HepG2 (cell line): ENCODE data around the gene ASB16. TPM values are rescaled to one million over a fixed set of nuclear protein-coding genes. Genes with fewer than 3 reads are reported as not detected.

ENCODE experiments used
- ATAC-seq: fragments of 200-7000 bp; cut with Tn5 transposase; 3 replicates; pipeline ENCODE4 v1.9.1; 2020; ENCODE audit warnings: mild to moderate bottlenecking, moderate library complexity
- BruUV-seq: library from RNA; stranded (reverse); fragments of 400-500 nt; replicated peaks from 2 replicates; lab custom pipeline; 2021; lab: Mats Ljungman, UMichigan
- CTCF ChIA-PET: fragments of 300-600 bp; formaldehyde crosslinking; extraction: SDS; loops from one replicate; lab custom pipeline; 2021; ENCODE audit warnings: low total read pairs, inconsistent platforms, low intra/inter-chr PET ratio; lab: Yijun Ruan, JAX
- POLR2A ChIA-PET: fragments of 350-600 bp; sonication (Branson Sonifier 250); formaldehyde crosslinking; loops from one replicate; lab custom pipeline; 2020; ENCODE audit warnings: antibody characterized with exemption, inconsistent platforms; lab: Yijun Ruan, JAX
- DNase-seq: peaks from one replicate; pipeline ENCODE4 v3.0.0-alpha.2; 2015; ENCODE audit warnings: low spot score
- FAIRE-seq: peaks from 3 replicates; lab custom pipeline; 2011; peaks lifted over from hg19 to GRCh38; lab: Jason Lieb, UNC
- H2AFZ ChIP-seq: one replicate; pipeline ENCODE4 v1.6.1; 2011; ENCODE audit warnings: low read length, inconsistent platforms
- H3K27ac ChIP-seq: fragments of 300-600 bp; 3 replicates; pipeline ENCODE4 v1.8.0; 2011; ENCODE audit warnings: mixed run types, mild to moderate bottlenecking, mixed read lengths, low read length, inconsistent platforms; ENCODE audit not compliant: insufficient read depth; ENCODE audit errors: extremely low read length
- H3K27me3 ChIP-seq, 2 experiments: fragments of 200-600 bp in 1 of 2; 2 replicates in 1 of 2; 3 replicates in 1 of 2; pipeline versions ENCODE4 v1.6.0 to v1.8.0; 2011; ENCODE audit warnings: low read length in 2 of 2, mild to moderate bottlenecking in 2 of 2, moderate library complexity in 2 of 2, inconsistent platforms in 1 of 2; ENCODE audit not compliant: insufficient read depth in 2 of 2, control insufficient read depth in 1 of 2
- H3K36me3 ChIP-seq, 2 experiments: fragments of 200-600 bp in 1 of 2; replicated peaks in 1 of 2; 2 replicates in 1 of 2; 3 replicates in 1 of 2; pipeline versions ENCODE4 v1.5.1 to v1.8.0; 2011; ENCODE audit warnings: low read length in 2 of 2, inconsistent platforms in 1 of 2; ENCODE audit not compliant: insufficient read depth in 2 of 2, control insufficient read depth in 1 of 2
- H3K4me1 ChIP-seq: 2 replicates; pipeline ENCODE4 v1.5.1; 2012; ENCODE audit warnings: low read length, inconsistent platforms; ENCODE audit not compliant: insufficient read depth
- H3K4me2 ChIP-seq: 2 replicates; pipeline ENCODE4 v1.6.0; 2011; ENCODE audit warnings: low read depth, low read length, inconsistent platforms
- H3K4me3 ChIP-seq, 3 experiments: fragments of 200-600 bp in 1 of 3; sonication (generic), shearing (Covaris generic) in 1 of 3; replicated peaks in 1 of 3; 2 replicates each; pipeline ENCODE4 v1.5.1; 2011 to 2016; ENCODE audit warnings: low read length in 3 of 3, inconsistent platforms in 2 of 3, low read depth in 2 of 3, mild to moderate bottlenecking in 2 of 3, control low read depth in 1 of 3, mixed read lengths in 1 of 3; ENCODE audit not compliant: insufficient read depth in 1 of 3
- H3K79me2 ChIP-seq: one replicate; pipeline ENCODE4 v1.6.1; 2011; ENCODE audit warnings: low read length, inconsistent platforms; ENCODE audit not compliant: insufficient read depth
- H3K9ac ChIP-seq: 2 replicates; pipeline ENCODE4 v1.6.0; 2011; ENCODE audit warnings: mild to moderate bottlenecking, low read depth, low read length, inconsistent platforms; ENCODE audit not compliant: insufficient read depth
- H3K9me3 ChIP-seq: 2 replicates; pipeline ENCODE4 v1.5.1; 2012; ENCODE audit warnings: mild to moderate bottlenecking, low read length
- H4K20me1 ChIP-seq: 2 replicates; pipeline ENCODE4 v1.6.0; 2011; ENCODE audit warnings: inconsistent platforms, mild to moderate bottlenecking, low read length, moderate library complexity; ENCODE audit not compliant: insufficient read depth
- AHR ChIP-seq: IDR thresholded peaks from 2 replicates; pipeline ENCODE4 v1.6.1; 2018; ENCODE audit warnings: missing genetic modification reagents, missing compliant biosample characterization
- E2F5 ChIP-seq: sonication (generic); formaldehyde crosslinking; conservative IDR thresholded peaks from 2 replicates; pipeline ENCODE4 v1.4.0; 2020; ENCODE audit warnings: missing genetic modification reagents
- FOXK2 ChIP-seq: fragments of 450-650 bp; IDR thresholded peaks from 2 replicates; pipeline ENCODE4 v1.6.1; 2016
- GATAD1 ChIP-seq: IDR thresholded peaks from 2 replicates; pipeline ENCODE4 v1.6.1; 2016; ENCODE audit warnings: missing genetic modification reagents, missing compliant biosample characterization
- MATR3 ChIP-seq: sonication (generic); formaldehyde crosslinking; IDR thresholded peaks from 2 replicates; pipeline ENCODE4 v1.4.0; 2020; ENCODE audit warnings: missing genetic modification reagents
- NFYB ChIP-seq: sonication (generic); formaldehyde crosslinking; IDR thresholded peaks from 2 replicates; pipeline ENCODE4 v1.4.0; 2020; ENCODE audit warnings: missing genetic modification reagents
- NFYC ChIP-seq: IDR thresholded peaks from 2 replicates; pipeline ENCODE4 v1.6.1; 2016; ENCODE audit warnings: missing genetic modification reagents, missing compliant biosample characterization
- PHF21A ChIP-seq: sonication (generic); formaldehyde crosslinking; IDR thresholded peaks from 2 replicates; pipeline ENCODE4 v1.5.0; 2020; ENCODE audit warnings: mild to moderate bottlenecking, missing genetic modification reagents
- SNRNP70 ChIP-seq: fragments of 200-400 bp; formaldehyde crosslinking; IDR thresholded peaks from 2 replicates; pipeline ENCODE4 v1.6.1; 2017; ENCODE audit warnings: mild to moderate bottlenecking, low read depth, low read length, moderate library complexity
- SP4 ChIP-seq: sonication (generic); formaldehyde crosslinking; IDR thresholded peaks from 2 replicates; pipeline ENCODE4 v1.8.1; 2023; ENCODE audit warnings: mild to moderate bottlenecking, missing genetic modification reagents
- THAP11 ChIP-seq: IDR thresholded peaks from 2 replicates; pipeline ENCODE4 v1.6.1; 2016; ENCODE audit warnings: missing biosample characterization, missing genetic modification reagents
- YEATS4 ChIP-seq: sonication (generic); formaldehyde crosslinking; IDR thresholded peaks from 2 replicates; pipeline ENCODE4 v1.4.0; 2020; ENCODE audit warnings: missing genetic modification reagents, borderline replicate concordance
- ZNF33B ChIP-seq: sonication (generic); formaldehyde crosslinking; IDR thresholded peaks from 2 replicates; pipeline ENCODE4 v1.5.1; 2020; ENCODE audit warnings: mild to moderate bottlenecking, missing genetic modification reagents
- ZNF564 ChIP-seq: sonication (generic); formaldehyde crosslinking; IDR thresholded peaks from 2 replicates; pipeline ENCODE4 v1.8.1; 2023; ENCODE audit warnings: mild to moderate bottlenecking, missing genetic modification reagents
- WGBS: methylation state at CpG from one replicate; pipeline ENCODE4 v1.1.6; 2017; ENCODE audit warnings: low lambda C conversion rate; 5-methylcytosine and 5-hydroxymethylcytosine counted together
- in situ Hi-C: cut with HindIII; loops from 2 replicates; pipeline ENCODE4 v1.10.0; 2017; ENCODE audit warnings: low pct_unique_long_range_greater_than_20kb; ENCODE audit not compliant: extremely low pct_ligation_motif_present
- intact Hi-C: fragments of 100-400 bp; cut with micrococcal nuclease; formaldehyde crosslinking; loops from one replicate; pipeline ENCODE4 v1.10.0; 2022; ENCODE audit not compliant: unreplicated experiment
- polyA plus RNA-seq, 8 experiments: library from polyadenylated mRNA; depleted of rRNA in 3 of 8; stranded (reverse) in 7 of 8; unstranded in 1 of 8; fragments of >200 nt; fragmentation: Illumina TruSeq in 4 of 8; extraction: Trizol in 4 of 8; gene quantifications; 2 replicates each; pipeline versions ENCODE4 v1.2.1 to v1.2.3, GENCODE V29; 2011 to 2016; ENCODE audit warnings: low read depth in 4 of 8, missing spikeins in 1 of 8, mixed read lengths in 1 of 8; ENCODE audit not compliant: insufficient read depth in 1 of 8
- total RNA-seq, 5 experiments: library from RNA; depleted of rRNA; stranded (reverse); fragments of >200 nt; fragmentation: Illumina TruSeq; extraction: Trizol; gene quantifications; 2 replicates each; pipeline ENCODE4 v1.2.3, GENCODE V29; 2016; ENCODE audit warnings: low read depth in 1 of 5
- TF ChIP-seq, protein P1 (sequence below): IDR thresholded peaks from 2 replicates; pipeline ENCODE4 v1.6.1; 2016; ENCODE audit warnings: missing biosample characterization, missing genetic modification reagents, low read depth
- TF ChIP-seq, protein P2 (sequence below): sonication (generic); formaldehyde crosslinking; IDR thresholded peaks from 2 replicates; pipeline ENCODE4 v1.4.0; 2020; ENCODE audit warnings: low read depth, missing genetic modification reagents
- TF ChIP-seq, protein P3 (sequence below): sonication (generic); IDR thresholded peaks from 2 replicates; pipeline ENCODE4 v1.6.1; 2016; ENCODE audit warnings: low read depth, borderline replicate concordance

The ASB16 gene
- total and polyA plus RNA-seq, 2 of the 13 experiments (the other 11 are each of a cell fraction or from before 2014, with no cell fraction given): 0.07 TPM; not detected in 1

GRCh38 chr17:44199553-44200477, 29.3 kb downstream of the ASB16 start, which contains the start of gene ATXN7L3:
ATXN7L3 (minus strand) TSS chr17:44199884; CDS start chr17:44198070, 1,814 bp downstream.
- Histone ChIP-seq H3K4me2 (peak within 1 kb of the TSS; percentile 97), H3K27ac (peak within 1 kb of the TSS; percentile 95), H3K9me3 (no peaks in the 10 kb centered on the region), H3K4me3 (peak within 1 kb of the TSS; percentile 91 to 94 (median 91)), H4K20me1 (0 out of 2 replicates have a peak, but pooled peaks cover 7% of the 10 kb centered on the region), H3K9ac (peak within 1 kb of the TSS; percentile 89), H3K27me3 (no peaks in the 10 kb centered on the region; a peak in 1 of 5 replicates), H2AFZ (no peak within 1 kb of the TSS), H3K79me2 (peaks cover 19% of the 10 kb centered on the region), H3K36me3 (peaks cover 10 to 25% of the 10 kb centered on the region in 2 experiments), H3K4me1 (peaks cover 39% of the 10 kb centered on the region)
- FAIRE-seq: peak; percentile 92
- POLR2A ChIA-PET: interaction anchor here (0.6 to 4.1 kb wide), 27 partner anchors 9 to 1908 kb away, joined by 3 to 71 read pairs (median 4); partner anchors contain the start of genes CCDC43, GRN, HDAC5 and RUNDC3A
- intact Hi-C loops: loop anchor here (5.0 kb wide), 1 partner anchor 127 kb away; no protein-coding TSS in a partner anchor
- DNase-seq: peak; percentile 97
- peak; percentile 82 for ATAC-seq
- in situ Hi-C loops: no loop called here
- CTCF ChIA-PET: no interaction called here
- no TSS peak for BruUV-seq
- under 1% methylated on average over 66 of the region's 126 CpGs for WGBS
- TF ChIP-seq SNRNP70 (no peak), SP4 (peak; percentile 97), GATAD1 (CRISPR knock-in tag) (peak; percentile 89), THAP11 (CRISPR knock-in tag) (peak; percentile 72), PHF21A (no peak; the same call in 1 of the 2 replicates), YEATS4 (CRISPR knock-in tag) (peak; percentile 81), NFYC (CRISPR knock-in tag) (peak; percentile 84), NFYB (CRISPR knock-in tag) (peak; percentile 85), E2F5 (peak; percentile 22; the same call in 1 of the 2 replicates), MATR3 (no peak), ZNF33B (no peak), ZNF564 (CRISPR knock-in tag) (0 out of 2 replicates have a peak, but pooled peaks have one; percentile 47), AHR (CRISPR knock-in tag) (peak; percentile 31; the same call in 1 of the 2 replicates), FOXK2 (no peak)
- TF ChIP-seq, protein P1, sequence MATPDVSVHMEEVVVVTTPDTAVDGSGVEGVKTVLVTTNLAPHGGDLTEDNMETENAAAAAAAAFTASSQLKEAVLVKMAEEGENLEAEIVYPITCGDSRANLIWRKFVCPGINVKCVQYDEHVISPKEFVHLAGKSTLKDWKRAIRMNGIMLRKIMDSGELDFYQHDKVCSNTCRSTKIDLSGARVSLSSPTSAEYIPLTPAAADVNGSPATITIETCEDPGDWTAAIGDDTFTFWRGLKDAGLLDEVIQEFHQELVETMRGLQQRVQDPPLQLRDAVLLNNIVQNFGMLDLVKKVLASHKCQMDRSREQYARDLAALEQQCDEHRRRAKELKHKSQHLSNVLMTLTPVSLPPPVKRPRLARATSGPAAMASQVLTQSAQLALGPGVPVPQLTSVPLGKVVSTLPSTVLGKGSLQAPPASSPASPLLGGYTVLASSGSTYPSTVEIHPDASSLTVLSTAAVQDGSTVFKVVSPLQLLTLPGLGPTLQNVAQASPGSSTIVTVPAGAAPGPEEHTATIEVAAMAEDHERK (CRISPR knock-in tag): 0 out of 2 replicates have a peak, but pooled peaks have one; percentile 62
- TF ChIP-seq, protein P2, sequence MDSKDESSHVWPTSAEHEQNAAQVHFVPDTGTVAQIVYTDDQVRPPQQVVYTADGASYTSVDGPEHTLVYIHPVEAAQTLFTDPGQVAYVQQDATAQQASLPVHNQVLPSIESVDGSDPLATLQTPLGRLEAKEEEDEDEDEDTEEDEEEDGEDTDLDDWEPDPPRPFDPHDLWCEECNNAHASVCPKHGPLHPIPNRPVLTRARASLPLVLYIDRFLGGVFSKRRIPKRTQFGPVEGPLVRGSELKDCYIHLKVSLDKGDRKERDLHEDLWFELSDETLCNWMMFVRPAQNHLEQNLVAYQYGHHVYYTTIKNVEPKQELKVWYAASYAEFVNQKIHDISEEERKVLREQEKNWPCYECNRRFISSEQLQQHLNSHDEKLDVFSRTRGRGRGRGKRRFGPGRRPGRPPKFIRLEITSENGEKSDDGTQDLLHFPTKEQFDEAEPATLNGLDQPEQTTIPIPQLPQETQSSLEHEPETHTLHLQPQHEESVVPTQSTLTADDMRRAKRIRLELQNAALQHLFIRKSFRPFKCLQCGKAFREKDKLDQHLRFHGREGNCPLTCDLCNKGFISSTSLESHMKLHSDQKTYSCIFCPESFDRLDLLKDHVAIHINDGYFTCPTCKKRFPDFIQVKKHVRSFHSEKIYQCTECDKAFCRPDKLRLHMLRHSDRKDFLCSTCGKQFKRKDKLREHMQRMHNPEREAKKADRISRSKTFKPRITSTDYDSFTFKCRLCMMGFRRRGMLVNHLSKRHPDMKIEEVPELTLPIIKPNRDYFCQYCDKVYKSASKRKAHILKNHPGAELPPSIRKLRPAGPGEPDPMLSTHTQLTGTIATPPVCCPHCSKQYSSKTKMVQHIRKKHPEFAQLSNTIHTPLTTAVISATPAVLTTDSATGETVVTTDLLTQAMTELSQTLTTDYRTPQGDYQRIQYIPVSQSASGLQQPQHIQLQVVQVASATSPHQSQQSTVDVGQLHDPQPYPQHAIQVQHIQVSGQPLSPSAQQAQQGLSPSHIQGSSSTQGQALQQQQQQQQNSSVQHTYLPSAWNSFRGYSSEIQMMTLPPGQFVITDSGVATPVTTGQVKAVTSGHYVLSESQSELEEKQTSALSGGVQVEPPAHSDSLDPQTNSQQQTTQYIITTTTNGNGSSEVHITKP (CRISPR knock-in tag): 0 out of 2 replicates have a peak, but pooled peaks have one; percentile 48
- TF ChIP-seq, protein P3, sequence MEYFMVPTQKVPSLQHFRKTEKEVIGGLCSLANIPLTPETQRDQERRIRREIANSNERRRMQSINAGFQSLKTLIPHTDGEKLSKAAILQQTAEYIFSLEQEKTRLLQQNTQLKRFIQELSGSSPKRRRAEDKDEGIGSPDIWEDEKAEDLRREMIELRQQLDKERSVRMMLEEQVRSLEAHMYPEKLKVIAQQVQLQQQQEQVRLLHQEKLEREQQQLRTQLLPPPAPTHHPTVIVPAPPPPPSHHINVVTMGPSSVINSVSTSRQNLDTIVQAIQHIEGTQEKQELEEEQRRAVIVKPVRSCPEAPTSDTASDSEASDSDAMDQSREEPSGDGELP: peak; percentile 54; the same call in 1 of the 2 replicates
